Measurements from ENCODE around the gene GCKR.
"Not testable (repeated sequence)": the region's sequence is repeated elsewhere in the genome, so short reads cannot be mapped to it uniquely, and the experiment has no call there.

GCKR gene

GRCh38 chr2:27509326-27509725, 12.7 kb downstream of the GCKR start:
- DNase-seq (ENCODE audit: low read depth in 2 of 2, low spot score in 1 of 2): no peak

- DNase-seq (ENCODE audit: low read depth in 2 of 2, low spot score in 1 of 2): no peak
Observed at GRCh38 chr2:27518113-27518781, 21.6 kb downstream of the GCKR start.

DNA sequence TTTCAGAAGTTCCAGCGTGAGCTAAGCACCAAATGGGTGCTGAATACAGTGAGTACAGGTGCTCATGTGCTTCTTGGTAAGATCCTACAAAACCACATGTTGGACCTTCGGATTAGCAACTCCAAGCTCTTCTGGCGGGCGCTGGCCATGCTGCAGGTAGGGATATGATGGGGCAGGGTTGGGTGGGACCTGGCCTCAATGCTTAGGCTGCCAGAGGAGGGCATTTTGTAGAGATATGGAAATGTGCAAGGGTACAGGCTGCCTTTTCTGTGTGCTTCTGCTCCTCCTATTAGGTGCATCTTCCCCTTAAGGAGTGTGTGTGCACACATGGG, 22.1 kb downstream of the GCKR start:
- no peak for DNase-seq (ENCODE audit: low read depth in 2 of 2, low spot score in 1 of 2)

GRCh38 chr2:27520316-27520715, 23.7 kb downstream of the GCKR start:
- DNase-seq (ENCODE audit: low read depth in 2 of 2, low spot score in 1 of 2): no peak

GRCh38 chr2:27522400-27522945, 25.8 kb downstream of the GCKR start:
- DNase-seq (ENCODE audit: low read depth in 2 of 2, low spot score in 1 of 2): no peak

DNA sequence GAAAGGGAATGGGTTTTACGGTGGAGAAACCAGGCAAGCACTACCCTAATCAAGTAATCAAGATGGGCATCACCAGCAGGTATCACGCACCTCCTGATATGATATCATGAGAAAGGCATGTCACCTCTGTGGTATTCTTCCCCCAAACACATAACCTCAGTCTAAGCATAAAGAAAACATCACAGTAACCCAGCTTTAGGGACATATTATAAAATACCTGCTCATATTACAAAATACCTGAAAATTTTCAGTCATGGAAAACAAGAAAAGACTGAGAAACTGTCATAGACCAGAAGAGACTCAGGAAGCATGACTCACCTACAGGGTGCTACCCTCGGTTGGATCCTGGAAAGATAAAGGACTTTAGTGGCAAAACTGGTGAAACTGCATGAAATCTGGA, 30.5 kb downstream of the GCKR start:
- no peak for DNase-seq (ENCODE audit: low read depth in 2 of 2, low spot score in 1 of 2)

- DNase-seq (ENCODE audit: low read depth in 2 of 2, low spot score in 1 of 2): no peak
Observed at GRCh38 chr2:27531983-27532382, 35.3 kb downstream of the GCKR start.

DNA sequence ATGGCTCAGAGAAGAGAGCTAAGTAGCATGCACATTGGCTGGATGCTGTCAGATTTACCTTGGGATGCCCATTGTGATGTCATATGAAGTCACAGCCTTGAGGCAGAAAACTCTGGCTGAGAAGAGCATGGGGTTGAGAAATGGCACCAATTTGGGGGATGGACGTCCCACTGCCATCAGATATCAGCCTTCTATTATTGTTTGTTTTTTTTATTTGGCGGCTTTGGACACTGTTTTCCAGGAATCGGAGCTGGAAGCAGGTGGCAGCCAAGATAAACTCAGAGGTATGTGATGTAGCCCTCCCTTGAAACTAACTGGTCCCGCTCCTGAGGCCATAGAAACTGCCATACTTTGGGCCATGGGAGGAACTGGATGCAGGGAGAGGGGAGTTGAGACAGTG, 40.6 kb downstream of the GCKR start:
- no peak for DNase-seq (ENCODE audit: low read depth in 2 of 2, low spot score in 1 of 2)

- not testable (repeated sequence) for DNase-seq (ENCODE audit: low read depth in 2 of 2, low spot score in 1 of 2)
Observed at GRCh38 chr2:27538839-27539450, 42.3 kb downstream of the GCKR start.

DNA sequence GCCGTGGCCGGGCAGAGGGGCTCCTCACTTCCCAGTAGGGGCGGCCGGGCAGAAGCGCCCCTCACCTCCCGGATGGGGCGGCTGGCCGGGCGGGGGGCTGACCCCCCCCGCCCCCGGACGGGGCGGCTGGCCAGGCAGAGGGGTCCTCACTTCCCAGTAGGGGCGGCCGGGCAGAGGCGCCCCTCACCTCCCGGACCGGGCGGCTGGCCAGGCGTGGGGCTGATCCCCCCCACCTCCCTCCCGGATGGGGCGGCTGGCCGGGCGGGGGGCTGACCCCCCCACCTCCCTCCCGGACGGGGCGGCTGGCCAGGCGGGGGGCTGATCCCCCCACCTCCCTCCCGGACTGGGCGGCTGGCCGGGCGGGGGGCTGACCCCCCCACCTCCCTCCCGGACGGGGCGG, 43.0 kb downstream of the GCKR start:
- not testable (repeated sequence) for DNase-seq (ENCODE audit: low read depth in 2 of 2, low spot score in 1 of 2)

GRCh38 chr2:27544143-27544821, 47.6 kb downstream of the GCKR start:
- no peak for DNase-seq (ENCODE audit: low read depth in 2 of 2, low spot score in 1 of 2)

DNA sequence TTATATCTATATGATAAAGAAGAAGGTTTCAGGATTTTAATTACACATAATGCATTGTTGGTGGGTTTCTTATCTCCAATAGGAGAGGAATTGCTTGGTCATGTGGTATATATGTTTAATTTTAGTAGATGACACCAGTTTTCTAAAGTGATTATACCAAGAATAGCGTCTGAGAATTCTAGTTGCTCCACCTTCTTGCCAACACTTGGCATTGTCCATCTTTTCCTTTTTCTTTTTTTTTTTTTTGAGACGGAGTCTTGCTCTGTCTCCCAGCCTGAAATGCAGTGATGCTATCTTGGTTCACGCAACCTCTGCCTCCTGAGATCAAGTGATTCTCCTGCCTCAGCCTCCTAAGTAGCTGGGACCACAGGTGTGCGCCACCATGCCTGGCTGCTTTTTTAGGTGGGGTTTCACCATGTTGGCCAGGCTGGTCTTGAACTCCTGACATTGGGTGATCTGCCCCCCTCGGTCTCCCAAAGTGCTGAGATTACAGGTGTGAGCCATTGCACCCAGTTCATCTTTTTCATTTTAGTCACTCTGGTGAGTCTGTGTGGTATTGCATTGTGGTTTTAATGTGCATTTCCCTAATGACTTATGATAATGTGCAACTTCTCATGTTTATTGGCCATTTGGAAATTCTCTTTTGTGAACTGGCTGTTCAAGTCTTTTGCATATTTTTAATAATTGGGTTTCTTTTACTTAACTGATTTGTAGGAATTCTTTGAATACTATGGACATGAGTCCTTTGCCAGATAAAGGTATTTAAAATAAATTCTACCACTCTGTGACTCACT, 48.9 kb downstream of the GCKR start:
- no peak for DNase-seq (ENCODE audit: low read depth in 2 of 2, low spot score in 1 of 2)

- no peak for DNase-seq (ENCODE audit: low read depth in 2 of 2, low spot score in 1 of 2)
Observed at GRCh38 chr2:27549303-27549702, 52.7 kb downstream of the GCKR start.

DNA sequence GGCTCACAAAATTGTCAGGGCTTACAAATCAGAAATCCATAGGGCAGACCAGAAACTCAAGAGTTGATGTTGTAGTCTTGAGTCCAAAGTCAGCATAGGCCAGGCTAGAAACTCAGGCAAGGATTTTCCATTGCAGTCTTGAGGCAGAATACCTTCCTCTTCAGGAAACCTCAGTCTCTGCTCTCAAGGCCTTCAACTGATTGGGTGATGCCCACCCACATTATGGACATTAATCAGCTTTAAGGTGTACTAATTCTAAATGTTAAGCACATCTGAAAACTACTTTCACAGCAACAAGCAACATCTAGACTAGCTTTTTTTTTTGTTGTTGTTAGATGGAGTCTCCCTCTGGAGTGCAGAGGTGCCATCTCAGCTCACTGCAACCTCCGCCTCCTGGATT, 54.9 kb downstream of the GCKR start:
- DNase-seq (ENCODE audit: low read depth in 2 of 2, low spot score in 1 of 2): no peak

DNA sequence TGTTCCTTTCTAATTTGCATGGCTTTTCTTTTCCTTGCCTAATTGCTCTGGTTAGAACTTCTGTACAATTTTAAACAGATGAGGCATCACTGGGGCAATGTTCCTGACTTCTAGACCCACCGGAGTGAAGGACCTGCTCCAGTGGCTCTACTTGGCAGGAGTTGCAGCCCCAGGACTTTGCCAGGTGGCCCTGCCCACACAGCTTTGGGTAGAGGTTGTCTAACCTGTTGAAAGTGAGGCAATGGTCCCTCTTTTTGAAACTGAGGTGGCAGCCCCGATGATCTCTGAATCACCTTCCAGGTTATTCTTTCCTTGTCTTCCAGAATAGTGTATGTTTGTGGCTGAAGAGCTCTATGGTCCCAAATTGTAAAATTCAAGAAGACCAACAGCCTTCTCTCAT, 56.3 kb downstream of the GCKR start:
- no peak for DNase-seq (ENCODE audit: low read depth in 2 of 2, low spot score in 1 of 2)

GRCh38 chr2:27554451-27554850, 57.8 kb downstream of the GCKR start:
- not testable (repeated sequence) for DNase-seq (ENCODE audit: low read depth in 2 of 2, low spot score in 1 of 2)

- no peak for DNase-seq (ENCODE audit: low read depth in 2 of 2, low spot score in 1 of 2)
Observed at GRCh38 chr2:27559228-27559627, 62.6 kb downstream of the GCKR start.

GRCh38 chr2:27561060-27561459, 64.4 kb downstream of the GCKR start:
- no peak for DNase-seq (ENCODE audit: low read depth in 2 of 2, low spot score in 1 of 2)

GRCh38 chr2:27566628-27567027, 70.0 kb downstream of the GCKR start:
- no peak for DNase-seq (ENCODE audit: low read depth in 2 of 2, low spot score in 1 of 2)

- no peak for DNase-seq (ENCODE audit: low read depth in 2 of 2, low spot score in 1 of 2)
Observed at GRCh38 chr2:27569398-27569797, 72.8 kb downstream of the GCKR start.

- no peak for DNase-seq (ENCODE audit: low read depth in 2 of 2, low spot score in 1 of 2)
Observed at GRCh38 chr2:27571197-27571596, 74.6 kb downstream of the GCKR start.

DNA sequence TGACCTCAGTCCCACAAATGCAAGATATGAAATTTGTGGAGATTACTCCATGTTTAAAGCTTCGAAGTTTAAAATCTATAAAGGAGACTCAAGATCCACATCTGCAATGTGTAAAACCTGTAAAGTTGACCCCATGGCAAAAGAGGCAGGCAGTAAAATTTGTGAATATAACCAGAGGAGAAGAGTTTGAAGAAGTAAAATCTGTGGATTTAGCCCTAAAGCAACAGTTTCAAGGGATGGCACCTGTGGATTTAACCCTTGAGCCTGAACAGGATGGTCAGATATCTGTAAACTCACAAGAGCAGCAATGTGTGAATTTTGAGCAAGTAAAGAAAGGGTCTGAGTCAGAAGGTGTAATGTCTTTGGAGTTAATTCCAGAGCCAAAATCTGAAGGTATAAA, 75.0 kb downstream of the GCKR start:
- DNase-seq (ENCODE audit: low read depth in 2 of 2, low spot score in 1 of 2): no peak
